Body of pancreas (tissue), 4 donors: ENCODE data around the gene PCSK4.

Experiments used
- POLR2A ChIP-seq, 3 donors: fragments of 450-650 bp; IDR thresholded peaks; one replicate each; pipeline ENCODE4 v1.6.1; 2016; ENCODE audit warnings: antibody characterized with exemption in 3 of 3, mild to moderate bottlenecking in 2 of 3
- TF ChIP-seq, protein P1 (sequence below), 7 experiments: fragments of 450-650 bp in 4 of 7; fragments of 200-600 bp in 3 of 7; sonication (generic) in 3 of 7; IDR thresholded peaks; one replicate each; pipeline ENCODE4 v1.5.1; 2016 to 2019; ENCODE audit warnings: antibody characterized with exemption in 7 of 7

DNA sequence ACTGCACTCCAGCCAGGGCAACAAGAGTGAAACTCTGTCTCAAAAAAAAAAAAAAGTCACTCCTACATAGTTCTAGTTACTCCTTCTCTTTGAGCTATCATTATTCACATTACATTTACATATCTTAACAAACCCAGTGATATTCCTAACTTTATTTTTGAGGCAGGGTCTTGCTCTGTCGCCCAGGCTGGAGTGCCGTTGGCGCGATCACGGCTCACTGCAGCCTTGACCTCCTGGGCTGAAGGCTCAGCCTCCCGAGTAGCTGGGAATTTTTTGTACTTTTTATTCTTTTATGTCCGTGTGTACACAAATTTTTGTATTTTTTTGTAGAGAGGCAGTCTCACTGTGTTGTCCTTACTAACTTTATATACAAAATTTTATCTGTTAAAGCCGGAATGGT, 52.5 kb downstream of the PCSK4 start:
- TF ChIP-seq, protein P1, sequence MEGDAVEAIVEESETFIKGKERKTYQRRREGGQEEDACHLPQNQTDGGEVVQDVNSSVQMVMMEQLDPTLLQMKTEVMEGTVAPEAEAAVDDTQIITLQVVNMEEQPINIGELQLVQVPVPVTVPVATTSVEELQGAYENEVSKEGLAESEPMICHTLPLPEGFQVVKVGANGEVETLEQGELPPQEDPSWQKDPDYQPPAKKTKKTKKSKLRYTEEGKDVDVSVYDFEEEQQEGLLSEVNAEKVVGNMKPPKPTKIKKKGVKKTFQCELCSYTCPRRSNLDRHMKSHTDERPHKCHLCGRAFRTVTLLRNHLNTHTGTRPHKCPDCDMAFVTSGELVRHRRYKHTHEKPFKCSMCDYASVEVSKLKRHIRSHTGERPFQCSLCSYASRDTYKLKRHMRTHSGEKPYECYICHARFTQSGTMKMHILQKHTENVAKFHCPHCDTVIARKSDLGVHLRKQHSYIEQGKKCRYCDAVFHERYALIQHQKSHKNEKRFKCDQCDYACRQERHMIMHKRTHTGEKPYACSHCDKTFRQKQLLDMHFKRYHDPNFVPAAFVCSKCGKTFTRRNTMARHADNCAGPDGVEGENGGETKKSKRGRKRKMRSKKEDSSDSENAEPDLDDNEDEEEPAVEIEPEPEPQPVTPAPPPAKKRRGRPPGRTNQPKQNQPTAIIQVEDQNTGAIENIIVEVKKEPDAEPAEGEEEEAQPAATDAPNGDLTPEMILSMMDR (IDR thresholded peaks at IDR 0.05), result no peak
- no peak for TF ChIP-seq POLR2A (IDR thresholded peaks at IDR 0.05)
